T-helper 2 cell (primary cell): ENCODE data around the gene NRTN.
"Not testable (repeated sequence)": the region's sequence is repeated elsewhere in the genome, so short reads cannot be mapped to it uniquely, and the experiment has no call there.

Experiments used
- DNase-seq, 5 experiments: peaks; one replicate each; pipeline versions ENCODE4 v3.0.0 to v3.0.0-alpha.2; 2012 to 2022
- total RNA-seq, 2 donors: gene quantifications; one replicate each; lab custom pipeline; 2026; lab: John Stamatoyannopoulos, UW

The NRTN gene, protein sequence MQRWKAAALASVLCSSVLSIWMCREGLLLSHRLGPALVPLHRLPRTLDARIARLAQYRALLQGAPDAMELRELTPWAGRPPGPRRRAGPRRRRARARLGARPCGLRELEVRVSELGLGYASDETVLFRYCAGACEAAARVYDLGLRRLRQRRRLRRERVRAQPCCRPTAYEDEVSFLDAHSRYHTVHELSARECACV
- 0 to 0.34 reads per million in 2 donors for total RNA-seq

- DNase-seq: peak in 3 of 5 experiments; percentile 34 to 51 (median 45)
Measured at GRCh38 chr19:5804516-5805461, at the start of gene NRTN. Gene NRTN (plus strand): TSS chr19:5805067. CDS start chr19:5824166, 19,099 bp downstream.

GRCh38 chr19:5762608-5763217, 42.2 kb upstream of the NRTN start:
- no peak for DNase-seq

DNA sequence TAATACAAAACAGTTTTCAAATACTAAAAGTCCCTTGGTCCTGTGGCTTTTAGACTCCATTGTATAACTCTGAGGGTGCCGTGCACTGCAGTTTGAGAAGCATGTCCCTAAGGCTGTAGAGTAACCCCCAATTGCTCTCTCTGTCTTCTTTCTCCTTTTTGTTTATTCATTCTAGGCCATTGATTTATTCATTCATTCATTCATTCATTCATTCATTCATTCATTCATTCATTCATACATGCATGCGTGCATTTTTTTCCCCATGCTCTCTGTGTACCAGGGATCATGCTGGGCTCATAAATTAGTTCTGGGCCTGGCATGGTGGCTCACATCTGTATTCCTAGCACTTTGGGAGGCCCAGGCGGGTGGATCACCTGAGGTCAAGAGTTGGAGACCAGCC, 39.6 kb upstream of the NRTN start:
- no peak for DNase-seq

- no peak for DNase-seq
Measured at GRCh38 chr19:5767949-5768348, 36.9 kb upstream of the NRTN start.

GRCh38 chr19:5772416-5772815, 32.5 kb upstream of the NRTN start:
- DNase-seq: no peak

- DNase-seq: no peak
Measured at GRCh38 chr19:5773276-5773675, 31.6 kb upstream of the NRTN start.

DNA sequence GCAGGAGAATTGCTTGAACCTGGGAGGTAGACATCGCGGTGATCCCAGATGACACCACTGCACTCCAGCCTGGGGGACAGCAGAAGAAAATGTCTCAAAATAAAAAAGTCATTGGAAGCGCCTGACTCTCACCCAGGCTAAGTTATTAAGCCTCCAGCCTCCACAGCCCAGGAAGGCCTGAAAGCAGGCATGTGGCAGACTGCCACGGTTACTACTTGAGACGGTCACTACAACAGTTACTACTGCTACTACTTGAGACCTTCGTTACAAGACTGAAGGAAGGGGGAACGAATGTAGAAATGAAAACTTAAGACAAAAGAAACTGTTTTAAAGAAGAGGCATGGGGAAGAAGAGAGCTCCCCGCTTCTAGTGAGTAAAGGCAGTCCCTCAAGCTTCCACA, 29.9 kb upstream of the NRTN start:
- no peak for DNase-seq

DNA sequence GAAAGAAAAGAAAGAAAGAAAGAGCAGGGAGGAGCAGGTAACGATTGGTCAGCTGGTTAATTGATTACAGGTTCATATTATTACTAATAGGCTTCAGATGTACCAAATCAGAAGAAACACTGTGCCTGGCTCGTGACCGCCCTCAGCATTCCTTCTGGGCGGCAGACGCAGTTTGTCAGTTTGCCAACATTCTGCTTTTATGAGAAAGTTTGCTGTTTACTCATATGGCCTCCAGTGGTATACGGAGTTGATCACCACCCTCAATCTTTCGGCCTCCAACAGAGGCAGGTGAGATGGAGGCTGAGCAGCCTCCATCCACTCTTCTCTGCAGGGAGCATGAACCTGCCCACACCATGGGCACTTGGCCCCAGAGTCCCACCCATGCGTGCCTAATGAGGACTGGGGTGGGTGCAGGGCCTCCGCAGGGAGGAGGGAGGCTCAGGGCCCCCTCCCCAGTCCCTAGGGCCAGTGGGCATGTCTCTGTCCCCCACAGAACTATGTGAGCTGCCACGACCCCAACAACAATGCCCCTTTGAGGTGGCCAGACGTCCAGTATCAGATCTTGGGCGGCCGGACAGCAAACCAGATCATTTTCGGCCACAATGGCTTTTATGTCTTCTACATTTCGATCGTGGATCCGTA, 29.1 kb upstream of the NRTN start:
- no peak for DNase-seq

GRCh38 chr19:5778402-5778801, 26.5 kb upstream of the NRTN start:
- no peak for DNase-seq

- DNase-seq: not testable (repeated sequence)
Measured at GRCh38 chr19:5780916-5781315, 24.0 kb upstream of the NRTN start.

DNA sequence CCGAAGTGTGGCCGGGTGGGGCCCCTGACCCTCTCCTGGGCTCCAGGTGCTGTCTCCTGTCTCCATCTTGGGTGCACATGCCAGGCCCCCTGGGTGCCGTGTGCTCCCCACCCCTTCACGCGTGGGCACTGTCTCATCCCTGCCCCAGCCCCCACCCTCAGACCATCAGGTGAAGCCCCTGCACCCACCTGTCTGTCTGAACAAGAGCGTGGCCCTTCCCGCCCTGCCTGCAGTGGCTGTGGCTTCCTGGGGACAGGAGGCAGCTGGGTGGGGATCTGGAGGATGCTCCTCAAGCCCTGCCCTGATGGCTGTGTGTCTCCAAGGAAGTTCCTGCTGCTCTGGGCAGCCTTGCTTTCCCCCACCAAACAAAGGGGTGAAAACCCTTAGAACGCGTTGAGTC, 22.5 kb upstream of the NRTN start:
- DNase-seq: no peak

GRCh38 chr19:5782945-5783919, 21.6 kb upstream of the NRTN start:
- DNase-seq: no peak

DNA sequence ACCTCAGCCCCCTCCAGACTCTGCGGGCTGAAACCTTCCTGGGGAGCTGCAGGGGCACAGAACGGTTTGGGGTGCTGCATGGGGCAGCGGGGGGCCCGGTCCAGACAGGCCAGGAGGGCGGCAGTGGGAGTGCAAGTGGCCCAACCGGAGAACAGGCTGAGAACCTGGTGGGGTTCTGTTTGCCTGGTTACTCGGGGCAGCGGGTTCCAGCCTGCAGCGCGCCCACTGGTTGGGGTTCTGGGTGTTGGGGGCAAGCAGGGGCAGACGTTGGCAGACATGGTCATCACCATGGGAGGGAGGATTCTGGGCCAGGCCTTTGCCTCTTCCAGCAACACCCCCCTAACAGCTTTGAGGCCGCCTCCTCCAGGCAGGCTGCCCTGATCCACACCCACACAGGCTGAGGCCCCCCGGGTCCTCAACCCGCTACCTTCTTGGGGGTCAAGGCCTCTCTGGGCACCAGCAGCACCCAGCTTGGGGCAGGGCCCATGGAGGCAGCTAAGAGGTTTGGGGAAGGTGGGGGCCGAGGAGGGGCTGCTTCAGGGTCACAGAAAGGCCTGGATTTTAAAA, 20.2 kb upstream of the NRTN start, which contains the start of gene PRR22:
TSS of gene PRR22 (minus strand) at position 166 of the 567 bp plus-strand sequence. CDS start at position 80, 86 bp downstream.
- DNase-seq: no peak

DNA sequence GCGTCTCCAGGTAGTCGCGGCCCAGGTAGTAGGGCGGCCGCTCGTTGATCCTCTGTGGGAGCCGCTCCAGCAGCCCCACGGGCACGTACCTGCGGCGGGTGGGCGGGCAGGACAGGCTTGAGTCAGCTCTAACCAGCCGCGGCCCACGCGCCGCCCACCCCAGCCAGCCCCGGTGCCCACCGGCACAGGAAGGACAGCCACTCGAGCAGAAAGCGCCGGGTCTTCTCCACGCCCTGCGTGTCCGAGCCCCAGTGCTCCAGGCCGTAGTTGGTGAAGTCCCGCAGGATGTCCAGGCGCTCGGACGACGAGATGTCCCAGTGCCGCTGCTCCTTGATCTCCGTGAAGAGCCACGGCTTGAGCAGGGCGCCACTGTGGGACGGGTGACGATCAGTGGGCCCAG, 19.4 kb upstream of the NRTN start:
- no peak for DNase-seq

GRCh38 chr19:5786593-5787408, 18.1 kb upstream of the NRTN start:
- DNase-seq: no peak

- no peak for DNase-seq
Measured at GRCh38 chr19:5787409-5788182, 17.3 kb upstream of the NRTN start.

DNA sequence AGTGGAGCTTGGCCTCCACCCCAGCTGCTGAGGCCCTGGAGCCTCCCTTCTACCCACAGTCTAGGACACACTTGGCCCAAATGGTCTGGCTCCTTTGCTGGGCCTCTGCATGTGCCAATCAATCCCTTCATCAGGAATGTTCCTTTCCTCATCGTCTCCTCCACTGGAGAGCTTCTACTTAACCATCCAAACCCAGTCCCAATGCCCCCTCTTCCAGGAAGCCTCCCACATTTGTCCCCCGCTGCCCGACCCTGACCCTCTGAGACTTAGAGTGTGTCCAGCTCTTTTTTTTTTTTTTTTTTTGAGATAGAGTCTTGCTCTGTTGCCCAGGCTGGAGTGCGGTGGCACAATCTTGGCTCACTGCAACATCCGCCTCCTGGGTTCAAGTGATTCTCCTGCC, 16.4 kb upstream of the NRTN start:
- DNase-seq: no peak

DNA sequence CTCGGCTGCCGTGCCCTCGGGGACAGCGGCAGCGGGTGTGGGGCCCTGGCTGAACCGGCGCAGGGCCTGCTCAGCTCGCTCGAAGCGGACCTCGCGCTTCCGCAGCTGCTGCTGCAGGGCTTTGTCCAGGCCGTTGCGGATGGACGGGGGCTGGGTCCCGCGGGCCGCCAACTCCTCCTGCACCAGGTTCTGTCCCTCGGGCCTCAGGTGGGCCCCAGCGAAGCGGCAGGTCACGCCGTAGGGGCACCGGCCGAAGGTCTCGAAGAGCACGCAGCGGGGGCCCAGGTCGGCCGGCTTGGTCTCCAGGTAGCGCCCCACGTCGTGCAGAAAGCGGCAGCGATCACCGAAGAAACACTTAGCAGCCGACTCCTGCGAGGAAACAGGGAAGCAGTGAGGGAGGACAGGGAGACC, 15.5 kb upstream of the NRTN start:
- no peak for DNase-seq

DNA sequence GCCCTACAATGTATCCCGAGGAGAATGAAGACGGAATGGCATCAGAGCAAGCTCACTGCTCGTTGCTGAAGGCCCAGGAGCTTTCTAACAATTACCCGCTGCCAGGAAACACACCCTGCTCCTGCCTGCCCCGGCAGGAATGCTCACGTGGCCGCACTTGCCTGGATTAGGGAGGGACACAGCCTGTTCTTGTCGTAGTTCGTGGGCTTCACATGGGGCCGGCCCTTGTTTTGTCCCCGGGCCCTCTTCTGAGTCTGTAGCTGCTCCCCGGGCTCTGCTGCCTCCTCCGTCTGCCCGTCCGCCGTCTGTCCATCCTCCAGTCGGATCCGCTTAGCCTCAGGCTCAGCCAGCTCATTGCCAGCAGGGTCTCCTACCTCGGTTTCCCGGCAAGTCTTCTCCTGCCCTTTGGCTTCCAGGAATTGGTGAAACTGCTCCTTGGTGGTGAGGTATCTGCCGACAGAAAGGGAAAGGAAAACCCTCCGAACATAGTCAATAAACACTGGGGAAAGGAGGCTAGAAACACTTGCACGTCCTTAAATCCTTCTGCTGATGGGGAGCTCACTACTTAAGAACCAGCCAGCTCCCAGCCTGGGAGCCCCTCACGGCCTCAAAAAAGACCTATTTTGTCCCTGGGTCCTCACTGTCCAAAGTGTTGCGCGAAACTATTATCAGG, 14.8 kb upstream of the NRTN start:
- no peak for DNase-seq
